K562 (cell line): ENCODE measurements around the gene TBC1D16. TPM values are rescaled to one million over a fixed set of nuclear protein-coding genes. Genes with fewer than 3 reads are reported as not detected.

Source experiments
- ATAC-seq: fragments of 200-7000 bp; cut with Tn5 transposase; 3 replicates; pipeline ENCODE4 v1.9.1; 2020; ENCODE audit warnings: moderate library complexity
- BruUV-seq: library from RNA; stranded (reverse); fragments of 400-500 nt; replicated peaks from 2 replicates; lab custom pipeline; 2021; lab: Mats Ljungman, UMichigan
- CTCF ChIA-PET: fragments of 300-600 bp; formaldehyde crosslinking; extraction: SDS; loops from one replicate; lab custom pipeline; 2021; ENCODE audit warnings: low intra/inter-chr PET ratio; lab: Yijun Ruan, JAX
- POLR2A ChIA-PET: fragments of 300-600, 350-650 bp; sonication (Branson Sonifier 250); formaldehyde crosslinking; extraction: SDS; loops from one replicate; lab custom pipeline; 2021; ENCODE audit warnings: antibody characterized with exemption, inconsistent platforms; lab: Yijun Ruan, JAX
- DNase-seq, 4 experiments: peaks; one replicate each; pipeline versions ENCODE4 v3.0.0 to v3.0.0-alpha.2; 2011 to 2018; ENCODE audit warnings: low spot score in 3 of 4, mixed read lengths in 3 of 4; ENCODE audit errors: extremely low read depth in 1 of 4
- FAIRE-seq: peaks from 2 replicates; lab custom pipeline; 2011; peaks lifted over from hg19 to GRCh38; lab: Jason Lieb, UNC
- H2AFZ ChIP-seq: 2 replicates; pipeline ENCODE4 v1.6.0; 2011; ENCODE audit warnings: low read depth, low read length, control low read depth, inconsistent platforms
- H3K27ac ChIP-seq: fragments of 200-600 bp; 3 replicates; pipeline ENCODE4 v1.8.0; 2011; ENCODE audit warnings: low read depth, mild to moderate bottlenecking, control low read depth, inconsistent platforms, low read length, moderate library complexity, mixed read lengths; ENCODE audit errors: extremely low read depth
- H3K27me3 ChIP-seq, 2 experiments: fragments of 300-600 bp in 1 of 2; 2 replicates in 1 of 2; 3 replicates in 1 of 2; pipeline versions ENCODE4 v1.6.0 to v1.8.0; 2011; ENCODE audit warnings: inconsistent platforms in 2 of 2, low read length in 2 of 2, mild to moderate bottlenecking in 1 of 2, mixed read lengths in 1 of 2, moderate library complexity in 1 of 2; ENCODE audit not compliant: control insufficient read depth in 2 of 2, insufficient read depth in 2 of 2
- H3K36me3 ChIP-seq: fragments of 300-600 bp; 3 replicates; pipeline ENCODE4 v1.8.0; 2011; ENCODE audit warnings: mild to moderate bottlenecking, low read length, inconsistent platforms; ENCODE audit not compliant: control insufficient read depth, insufficient read depth
- H3K4me1 ChIP-seq, 2 experiments: fragments of 200-600 bp in 1 of 2; replicated peaks in 1 of 2; 2 replicates in 1 of 2; 3 replicates in 1 of 2; pipeline versions ENCODE4 v1.5.1 to v1.8.0; 2011; ENCODE audit warnings: inconsistent platforms in 2 of 2, low read length in 2 of 2, mild to moderate bottlenecking in 1 of 2, mixed read lengths in 1 of 2, moderate library complexity in 1 of 2; ENCODE audit not compliant: control insufficient read depth in 2 of 2, insufficient read depth in 2 of 2
- H3K4me2 ChIP-seq: 2 replicates; pipeline ENCODE4 v1.6.1; 2011; ENCODE audit warnings: low read length, control low read depth, inconsistent platforms, mixed read lengths; ENCODE audit not compliant: insufficient read depth
- H3K4me3 ChIP-seq: fragments of 200-600 bp; sonication (generic), shearing (Covaris generic); 2 replicates; pipeline ENCODE4 v1.5.1; 2016; ENCODE audit warnings: control low read depth, inconsistent platforms
- H3K79me2 ChIP-seq: fragments of 200-600 bp; 3 replicates; pipeline ENCODE4 v1.8.0; 2011; ENCODE audit warnings: low read length, inconsistent platforms; ENCODE audit not compliant: control insufficient read depth, insufficient read depth
- H3K9ac ChIP-seq, 2 experiments: 2 replicates each; pipeline versions ENCODE4 v1.6.0 to v1.6.1; 2011; ENCODE audit warnings: low read depth in 2 of 2, low read length in 2 of 2, control low read depth in 1 of 2, inconsistent platforms in 1 of 2, mild to moderate bottlenecking in 1 of 2, mixed read lengths in 1 of 2; ENCODE audit not compliant: insufficient read depth in 1 of 2
- H3K9me1 ChIP-seq: one replicate; pipeline ENCODE4 v1.6.0; 2011; ENCODE audit warnings: inconsistent platforms, mild to moderate bottlenecking, low read length, moderate library complexity; ENCODE audit not compliant: control insufficient read depth, insufficient read depth
- H3K9me3 ChIP-seq: replicated peaks from 2 replicates; pipeline ENCODE4 v1.5.1; 2011; ENCODE audit warnings: low read depth, low read length, inconsistent platforms; ENCODE audit not compliant: control insufficient read depth, insufficient read depth
- H4K20me1 ChIP-seq: replicated peaks from 2 replicates; pipeline ENCODE4 v1.6.1; 2011; ENCODE audit warnings: low read length, inconsistent platforms, mixed read lengths; ENCODE audit not compliant: control insufficient read depth, insufficient read depth
- CREB1 ChIP-seq, 2 experiments: sonication (generic) in 1 of 2; formaldehyde crosslinking in 1 of 2; IDR thresholded peaks; 2 replicates each; pipeline versions ENCODE4 v1.6.1 to v1.8.0; 2012 to 2022; ENCODE audit warnings: inconsistent platforms in 1 of 2, mild to moderate bottlenecking in 1 of 2, missing genetic modification reagents in 1 of 2, moderate library complexity in 1 of 2
- ETV5 ChIP-seq: sonication (generic); formaldehyde crosslinking; IDR thresholded peaks from 2 replicates; pipeline ENCODE4 v1.4.0; 2020; ENCODE audit warnings: low read depth, mild to moderate bottlenecking, missing genetic modification reagents
- FOXA1 ChIP-seq: fragments of 450-650 bp; IDR thresholded peaks from 2 replicates; pipeline ENCODE4 v1.6.1; 2016; ENCODE audit warnings: mild to moderate bottlenecking, borderline replicate concordance
- FOXK1 ChIP-seq: sonication (generic); formaldehyde crosslinking; IDR thresholded peaks from 2 replicates; pipeline ENCODE4 v1.8.0; 2022; ENCODE audit warnings: missing genetic modification reagents, mild to moderate bottlenecking, borderline replicate concordance
- MEF2D ChIP-seq: conservative IDR thresholded peaks from 2 replicates; pipeline ENCODE4 v1.6.1; 2016; ENCODE audit warnings: low read depth, missing genetic modification characterization, missing compliant biosample characterization
- SFPQ ChIP-seq: fragments of 200-400 bp; formaldehyde crosslinking; IDR thresholded peaks from 2 replicates; pipeline ENCODE4 v1.6.1; 2017; ENCODE audit warnings: mild to moderate bottlenecking, low read depth, low read length, moderate library complexity
- SPI1 ChIP-seq: IDR thresholded peaks from 2 replicates; pipeline ENCODE4 v1.6.1; 2011; ENCODE audit warnings: low read depth, low read length, control low read depth, borderline replicate concordance
- ZNF407 ChIP-seq: fragments of 450-650 bp; IDR thresholded peaks from 2 replicates; pipeline ENCODE4 v1.6.1; 2016; ENCODE audit warnings: low read depth
- ZNF57 ChIP-seq: fragments of 450-650 bp; formaldehyde crosslinking; IDR thresholded peaks from 2 replicates; pipeline ENCODE4 v1.4.0; 2020; ENCODE audit warnings: mild to moderate bottlenecking, moderate library complexity
- WGBS: fragments of 100-300 bp; shearing (Covaris generic); methylation state at CpG from one replicate; pipeline ENCODE4 v1.1.6; 2016; ENCODE audit warnings: low coverage, mixed read lengths; ENCODE audit not compliant: insufficient coverage; ENCODE audit errors: missing lambda C conversion rate; 5-methylcytosine and 5-hydroxymethylcytosine counted together
- in situ Hi-C: fragments of 300-500 bp; cut with MboI; formaldehyde crosslinking; loops from 4 replicates; pipeline ENCODE4 v1.15.0; 2018; ENCODE audit warnings: inconsistent platforms, mixed read lengths
- intact Hi-C: fragments of 100-400 bp; cut with micrococcal nuclease; formaldehyde crosslinking; loops from 2 replicates; pipeline ENCODE4 v1.14.2; 2022
- polyA plus RNA-seq, 8 experiments: library from polyadenylated mRNA; depleted of rRNA in 4 of 8; stranded (reverse) in 5 of 8; unstranded in 3 of 8; fragments of >200 nt; fragmentation: Nextera tagmentation in 2 of 8; fragmentation: Illumina TruSeq in 1 of 8; extraction: Ambion mirVana in 2 of 8; extraction: Trizol in 1 of 8; gene quantifications; 2 replicates each; pipeline versions ENCODE4 v1.2.1 to v1.2.3, GENCODE V29; 2011 to 2014; ENCODE audit warnings: inconsistent platforms in 1 of 8, missing spikeins in 1 of 8
- total RNA-seq, 7 experiments: library from RNA; depleted of rRNA in 6 of 7; stranded (reverse); fragments of >200 nt in 6 of 7; fragmentation: Illumina TruSeq in 2 of 7; extraction: Trizol in 2 of 7; gene quantifications; 2 replicates each; pipeline versions ENCODE4 v1.2.1 to v1.2.3, GENCODE V29; 2011 to 2021; ENCODE audit warnings: low replicate concordance in 1 of 7
- TF ChIP-seq, protein P1 (sequence below): IDR thresholded peaks from 3 replicates; pipeline ENCODE4 v1.6.1; 2011; ENCODE audit warnings: borderline replicate concordance, mild to moderate bottlenecking; ENCODE audit not compliant: insufficient read length, insufficient read depth

TBC1D16 gene
- total and polyA plus RNA-seq, 9 of the 15 experiments (the other 6 are each of a cell fraction or from before 2014, with no cell fraction given): 0.01 to 0.20 (median 0.03) TPM; not detected in 1

DNA sequence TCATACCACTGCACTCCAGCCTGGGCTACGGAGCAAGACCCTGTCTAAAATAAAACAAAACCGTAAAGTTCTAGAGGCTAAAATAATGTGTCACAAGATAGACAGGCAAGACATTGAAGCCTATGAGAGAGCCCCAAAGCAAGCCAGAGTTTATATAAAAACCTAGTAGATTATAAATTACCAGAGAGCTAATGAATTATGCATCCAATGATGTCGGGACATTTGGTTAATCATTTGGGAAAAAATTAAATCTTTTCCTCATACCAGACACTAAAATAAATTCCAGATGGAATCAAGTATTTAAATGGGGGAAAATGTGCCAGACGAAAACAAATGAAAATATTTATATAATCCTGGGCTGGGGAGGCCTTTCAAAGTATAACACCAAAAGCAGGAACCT, 25.0 kb upstream of the TBC1D16 start:
- ChIA-PET POLR2A (no interaction called here), CTCF (no interaction called here)
- Histone ChIP-seq H3K27ac (no peak overlapping the region), H3K27me3 (peaks cover 30 to 55% of the 10 kb centered on the region in 2 experiments), H3K79me2 (no peaks in the 10 kb centered on the region), H3K4me1 (peaks cover 10 to 14% of the 10 kb centered on the region in 2 experiments), H3K9me3 (no peaks in the 10 kb centered on the region), H4K20me1 (no peaks in the 10 kb centered on the region), H3K9ac (no peak overlapping the region), H3K4me3 (no peak overlapping the region), H3K36me3 (no peaks in the 10 kb centered on the region), H3K9me1 (no peaks in the 10 kb centered on the region), H3K4me2 (no peak overlapping the region), H2AFZ (no peak overlapping the region)
- intact Hi-C loops: no loop called here
- WGBS: 10% methylated on average over 4 of the region's 4 CpGs
- no peak for FAIRE-seq
- in situ Hi-C loops: no loop called here
- ATAC-seq: no peak
- DNase-seq: no peak
- BruUV-seq: no TSS peak
- no peak for TF ChIP-seq FOXK1 (CRISPR knock-in tag)
- no peak for TF ChIP-seq ETV5 (CRISPR knock-in tag)
- TF ChIP-seq ZNF57 (CRISPR knock-in tag): no peak
- TF ChIP-seq FOXA1: no peak
- TF ChIP-seq ZNF407: no peak
- no peak for TF ChIP-seq MEF2D (tag)
- no peak for TF ChIP-seq SFPQ
- TF ChIP-seq SPI1: no peak
- TF ChIP-seq, protein P1, sequence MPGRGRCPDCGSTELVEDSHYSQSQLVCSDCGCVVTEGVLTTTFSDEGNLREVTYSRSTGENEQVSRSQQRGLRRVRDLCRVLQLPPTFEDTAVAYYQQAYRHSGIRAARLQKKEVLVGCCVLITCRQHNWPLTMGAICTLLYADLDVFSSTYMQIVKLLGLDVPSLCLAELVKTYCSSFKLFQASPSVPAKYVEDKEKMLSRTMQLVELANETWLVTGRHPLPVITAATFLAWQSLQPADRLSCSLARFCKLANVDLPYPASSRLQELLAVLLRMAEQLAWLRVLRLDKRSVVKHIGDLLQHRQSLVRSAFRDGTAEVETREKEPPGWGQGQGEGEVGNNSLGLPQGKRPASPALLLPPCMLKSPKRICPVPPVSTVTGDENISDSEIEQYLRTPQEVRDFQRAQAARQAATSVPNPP: no peak
- TF ChIP-seq CREB1 (IDR thresholded peaks at IDR 0.05): no peak
- no peak for TF ChIP-seq CREB1 (CRISPR knock-in tag; IDR thresholded peaks at IDR 0.05)
